ENCODE measurements around the gene KRT40.

KRT40 gene

DNA sequence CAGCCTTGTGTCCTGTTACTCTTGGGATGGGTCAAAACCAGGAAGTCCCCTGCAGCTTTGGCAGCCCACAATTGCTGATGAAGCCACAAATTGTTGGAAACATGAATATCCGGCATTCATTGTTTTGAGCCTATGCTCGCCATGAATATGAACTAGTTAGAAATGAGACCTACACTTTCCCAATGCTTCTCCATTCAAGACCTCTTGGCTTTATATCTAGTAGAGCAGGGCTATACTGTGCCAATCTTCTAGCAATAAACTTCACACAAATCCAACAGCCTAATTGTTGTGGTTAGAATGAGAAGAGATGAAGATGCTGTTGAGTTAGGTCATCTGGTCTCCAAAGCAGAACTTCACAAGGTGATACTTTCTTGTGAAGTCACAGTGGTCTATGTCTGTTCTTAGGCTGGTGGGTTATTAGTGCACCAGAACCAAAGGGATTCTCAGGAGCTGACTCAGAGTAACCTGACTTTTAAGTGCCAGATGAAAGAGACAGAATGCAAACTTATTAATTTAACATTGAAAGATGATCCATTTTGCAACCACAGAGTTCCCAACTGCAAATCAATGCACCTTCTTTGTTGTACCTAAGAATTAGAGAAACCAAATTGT, 33.0 kb downstream of the KRT40 start:
- DNase-seq (ENCODE audit: low spot score) = no peak

DNA sequence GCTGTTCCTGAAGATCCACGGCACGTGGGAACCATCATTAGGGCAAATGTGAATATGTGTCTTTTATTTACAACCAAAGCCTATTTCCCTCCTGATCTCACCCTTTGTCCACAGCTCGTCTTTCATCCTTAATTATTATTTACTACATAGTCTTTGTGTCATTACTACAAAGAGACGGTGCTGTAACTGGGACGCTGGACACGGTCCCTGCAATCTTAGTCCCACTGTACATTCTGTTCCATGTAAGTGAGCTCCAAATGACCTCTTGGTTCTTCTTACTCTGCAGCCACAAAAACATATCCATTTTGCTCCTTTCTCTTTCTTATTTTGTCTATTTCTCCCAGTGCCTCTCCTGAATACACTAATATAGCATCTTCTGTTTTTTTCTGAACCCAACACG, 34.0 kb downstream of the KRT40 start:
- DNase-seq (ENCODE audit: low spot score) = no peak

DNA sequence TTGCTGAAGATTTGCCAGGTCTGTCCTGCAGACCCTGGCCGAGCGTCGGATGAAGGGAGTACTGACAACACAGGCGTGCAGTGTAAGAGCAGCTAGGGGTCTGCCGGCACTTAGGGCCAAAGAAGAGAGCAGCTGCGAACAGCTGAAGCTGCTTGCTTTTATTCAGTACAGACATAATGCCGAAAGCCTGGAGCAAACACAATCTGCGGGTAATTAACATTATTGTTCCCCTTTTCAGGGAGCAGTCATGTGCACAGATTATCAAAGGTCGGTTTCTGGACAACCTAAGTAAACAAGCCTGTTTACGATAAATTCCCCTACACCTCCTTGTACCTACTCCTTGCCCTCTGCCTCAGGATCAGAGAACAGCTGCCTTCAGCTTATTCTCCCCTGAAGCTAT, 34.7 kb downstream of the KRT40 start:
- DNase-seq (ENCODE audit: low spot score) = no peak

DNA sequence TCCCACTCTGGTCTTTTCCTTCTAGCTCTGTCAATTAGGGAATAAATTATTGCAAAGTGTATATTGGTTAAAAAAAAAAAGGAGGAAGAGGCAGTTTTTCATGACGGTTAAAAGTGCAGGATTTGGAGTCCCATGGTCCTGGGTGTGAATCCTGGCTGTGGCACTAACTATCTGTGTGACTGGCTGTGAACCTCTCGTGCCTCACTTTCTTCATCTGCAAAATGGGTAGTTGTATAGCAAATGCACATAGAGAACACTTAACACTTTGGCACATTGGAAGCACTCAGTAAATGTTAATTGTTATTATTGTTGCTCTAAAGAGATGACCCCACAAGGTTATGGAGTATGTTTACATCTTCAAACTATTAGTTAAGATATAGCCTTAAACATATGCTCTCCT, 36.2 kb downstream of the KRT40 start:
- no peak for DNase-seq (ENCODE audit: low spot score)

DNA sequence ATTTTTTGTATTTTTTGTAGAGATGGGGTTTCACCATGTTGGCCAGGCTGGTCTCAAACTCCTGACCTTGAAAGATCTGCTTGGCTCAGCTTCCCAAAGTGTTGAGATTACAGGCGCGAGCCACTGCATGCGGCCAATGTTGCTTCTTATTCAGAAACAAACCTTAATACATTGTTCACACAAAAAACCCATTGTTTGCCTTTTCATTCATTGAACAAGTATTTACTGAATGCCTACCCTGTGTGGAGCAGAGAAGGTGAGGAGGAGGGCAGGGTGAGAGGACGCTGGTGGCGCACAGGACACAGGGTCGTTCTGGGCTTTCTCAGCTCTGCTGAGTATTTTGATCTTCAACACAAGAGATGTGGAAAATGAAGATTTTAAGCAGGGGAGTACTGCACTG, 38.7 kb downstream of the KRT40 start:
- no peak for DNase-seq (ENCODE audit: low spot score)

DNA sequence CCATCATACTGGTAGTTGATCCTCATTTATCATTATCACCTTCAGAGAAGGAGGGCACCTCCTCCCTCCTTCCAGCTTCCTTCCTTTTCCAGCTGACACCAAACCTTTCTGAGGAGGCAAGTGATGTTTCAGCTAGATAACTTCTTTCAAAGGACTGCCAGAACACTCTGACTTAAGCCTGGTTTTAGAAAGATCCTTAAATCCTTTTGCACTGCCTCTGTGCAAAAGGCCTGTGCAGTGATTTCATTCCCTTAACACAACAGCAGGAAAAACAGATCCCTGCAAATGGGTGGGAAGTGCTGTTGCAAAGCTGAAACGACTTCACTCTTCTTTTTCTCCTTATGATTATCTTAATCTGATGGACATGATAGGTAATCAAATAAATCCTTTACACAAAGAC, 39.6 kb downstream of the KRT40 start:
- DNase-seq (ENCODE audit: low spot score) = no peak

DNA sequence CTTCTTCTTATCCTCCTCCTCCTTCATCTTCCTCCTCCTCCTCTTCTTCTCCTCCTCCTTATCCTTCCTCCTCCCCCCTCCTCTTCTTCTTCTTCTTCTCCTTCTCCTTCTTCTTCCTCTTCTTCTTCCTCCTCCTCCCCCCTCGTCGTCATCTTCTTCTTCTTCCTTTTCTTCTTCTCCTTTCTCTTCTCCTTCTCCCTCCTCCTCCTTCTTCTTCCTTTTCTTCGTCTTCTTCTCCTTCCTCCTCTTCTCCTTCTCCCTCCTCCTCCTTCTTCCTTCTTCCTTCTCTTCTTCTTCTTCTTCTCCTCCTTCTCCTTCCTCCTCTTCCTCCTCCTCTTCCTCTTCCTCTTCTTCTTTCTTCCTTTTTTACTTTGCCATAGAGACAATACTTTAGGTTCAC, 41.6 kb downstream of the KRT40 start:
- DNase-seq (ENCODE audit: low spot score) = no peak

DNA sequence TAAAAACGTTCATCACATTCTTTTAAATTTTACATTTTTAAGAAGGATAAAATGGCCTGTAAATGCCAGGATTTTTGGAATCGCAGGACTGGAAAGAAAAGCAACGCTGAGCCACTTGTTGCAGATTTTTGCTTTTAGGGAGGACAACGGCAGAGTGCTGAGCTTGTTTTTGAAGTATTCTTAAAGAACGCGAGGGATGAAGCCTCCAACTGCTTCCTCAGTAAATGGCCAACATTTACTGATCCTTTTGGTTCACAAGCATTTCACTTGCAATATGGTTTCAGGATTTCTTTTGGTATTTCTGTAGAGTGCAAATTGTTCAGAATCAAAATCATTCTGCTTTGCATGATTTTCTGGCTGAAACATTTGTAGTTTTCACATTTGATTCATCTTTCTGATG, 43.9 kb downstream of the KRT40 start:
- DNase-seq (ENCODE audit: low spot score) = no peak

DNA sequence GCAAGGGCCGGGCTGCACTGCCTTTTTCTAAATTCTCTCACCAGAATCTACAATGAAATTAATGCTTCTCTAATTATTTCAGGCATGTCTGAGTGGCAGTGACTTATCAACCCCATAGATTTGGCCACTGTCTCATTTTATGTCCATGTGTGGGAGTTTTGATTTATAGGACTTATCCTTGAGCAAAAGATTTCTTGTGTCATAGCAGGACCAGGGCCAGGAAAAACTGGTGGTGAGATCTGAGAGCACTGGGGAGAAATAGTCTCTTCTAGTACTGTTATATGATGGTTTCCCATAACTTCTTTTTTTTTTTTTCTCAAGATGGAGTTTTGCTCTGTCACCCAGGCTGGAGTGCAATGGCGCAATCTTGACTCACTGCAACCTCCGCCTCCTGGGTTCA, 45.1 kb downstream of the KRT40 start:
- DNase-seq (ENCODE audit: low spot score) = no peak

DNA sequence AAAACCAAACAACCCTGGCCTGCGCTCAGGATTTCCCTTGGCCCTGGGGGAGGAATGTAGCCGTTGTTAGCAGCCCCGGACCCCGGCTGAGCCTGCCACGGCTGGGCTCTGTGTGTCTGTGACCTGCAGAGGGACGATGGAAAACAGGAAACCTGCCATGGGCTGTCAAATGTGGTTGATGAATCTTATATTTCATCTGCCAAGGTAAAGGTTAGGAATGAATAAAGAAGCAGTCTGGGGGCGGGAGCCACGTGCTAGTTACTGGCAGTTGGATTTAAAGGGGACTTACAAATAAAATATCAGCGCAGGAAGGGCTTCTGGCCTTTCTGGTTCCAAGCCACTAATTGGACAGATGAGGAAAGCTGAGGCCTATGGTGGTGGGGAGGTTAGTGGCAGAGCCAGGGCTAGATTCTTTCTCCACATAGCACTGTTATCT, 46.7 kb downstream of the KRT40 start, which contains the start of gene KRT23:
Gene KRT23, minus strand, starts transcription at position 263 of the 436 bp plus-strand sequence. CDS start 1,043 bp downstream, outside the sequence.
- DNase-seq (ENCODE audit: low spot score) = no peak

DNA sequence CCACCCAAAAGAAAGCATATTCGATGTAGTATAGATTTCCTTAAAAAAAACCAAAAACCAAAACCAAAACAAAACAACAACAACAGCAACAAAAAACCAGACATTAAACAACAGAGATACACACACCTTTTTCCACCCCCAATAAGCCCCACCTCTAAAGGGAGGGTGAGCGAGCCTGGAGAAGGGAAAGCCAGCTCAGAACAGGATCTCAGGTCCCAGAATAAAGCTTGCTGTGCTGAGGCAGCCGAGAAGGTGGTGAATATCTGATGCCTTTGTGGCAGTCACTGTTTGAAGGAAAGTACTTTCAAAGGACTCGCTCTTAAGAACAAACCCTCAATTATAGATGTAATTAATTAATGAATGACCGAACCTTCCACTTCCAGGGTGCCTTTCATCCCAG, 47.1 kb downstream of the KRT40 start:
- no peak for DNase-seq (ENCODE audit: low spot score)

DNA sequence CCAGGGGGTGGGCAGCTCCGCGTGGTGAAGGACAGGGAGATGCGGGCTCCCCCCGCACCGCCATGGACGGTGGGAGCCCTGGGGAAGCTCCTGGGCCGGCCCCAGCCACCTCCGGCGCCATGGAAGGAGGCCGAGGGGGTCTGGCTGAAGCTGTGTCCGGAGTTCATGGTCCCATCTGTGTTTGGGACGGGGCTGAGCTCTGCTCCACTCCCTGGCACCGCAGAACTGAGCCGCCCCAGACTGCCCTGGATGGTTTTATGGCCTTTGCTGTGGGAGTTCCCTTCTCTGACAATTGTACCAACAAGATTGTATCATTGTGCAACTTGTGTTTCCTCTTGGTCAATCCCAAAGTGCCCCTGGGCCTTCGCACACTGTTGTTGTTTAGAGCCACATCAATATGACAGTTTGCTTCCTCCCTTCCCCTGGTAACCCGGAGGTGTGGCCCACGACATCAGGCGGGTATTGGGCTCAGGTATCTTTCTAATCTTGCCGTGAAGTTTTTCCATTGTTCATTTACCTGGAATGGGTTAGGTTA, 47.6 kb downstream of the KRT40 start:
- DNase-seq (ENCODE audit: low spot score) = no peak

DNA sequence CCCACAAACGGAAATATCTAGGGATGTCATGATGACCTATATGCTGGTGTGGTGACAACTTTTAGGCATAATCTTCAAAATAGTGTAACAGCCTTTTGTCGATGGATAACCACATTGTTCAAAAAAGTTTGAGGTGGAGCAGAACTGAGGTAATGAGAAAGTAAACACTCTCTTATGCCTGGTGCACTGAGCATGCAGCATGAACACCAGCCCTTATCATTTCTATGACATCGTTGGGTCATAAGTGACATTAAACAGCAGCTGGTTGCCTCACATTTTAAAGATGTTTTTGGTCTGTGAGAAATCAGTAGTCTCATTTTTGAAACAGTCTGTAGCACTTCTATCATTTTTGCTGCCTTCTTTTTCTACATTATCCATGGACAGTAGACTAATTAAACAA, 48.5 kb downstream of the KRT40 start:
- no peak for DNase-seq (ENCODE audit: low spot score)

DNA sequence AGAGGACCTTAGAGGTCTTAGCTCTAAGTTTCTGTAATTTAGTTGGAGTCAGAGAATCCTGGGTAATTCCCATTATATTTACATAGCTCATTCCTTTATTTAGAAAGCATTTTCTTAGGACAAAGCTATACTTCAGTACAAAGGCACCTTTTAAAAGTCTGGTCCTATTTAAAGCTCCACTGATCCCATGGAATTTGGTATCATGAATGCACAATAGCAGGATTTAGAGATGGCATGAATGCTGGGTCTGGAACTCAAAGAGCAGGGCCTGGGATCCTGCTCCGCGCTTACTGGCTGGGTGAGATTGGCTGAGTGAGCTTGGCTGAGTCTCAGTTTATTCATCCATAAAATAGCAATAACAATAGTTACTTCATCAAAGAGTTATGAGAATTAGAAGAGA, 51.5 kb downstream of the KRT40 start:
- no peak for DNase-seq (ENCODE audit: low spot score)

DNA sequence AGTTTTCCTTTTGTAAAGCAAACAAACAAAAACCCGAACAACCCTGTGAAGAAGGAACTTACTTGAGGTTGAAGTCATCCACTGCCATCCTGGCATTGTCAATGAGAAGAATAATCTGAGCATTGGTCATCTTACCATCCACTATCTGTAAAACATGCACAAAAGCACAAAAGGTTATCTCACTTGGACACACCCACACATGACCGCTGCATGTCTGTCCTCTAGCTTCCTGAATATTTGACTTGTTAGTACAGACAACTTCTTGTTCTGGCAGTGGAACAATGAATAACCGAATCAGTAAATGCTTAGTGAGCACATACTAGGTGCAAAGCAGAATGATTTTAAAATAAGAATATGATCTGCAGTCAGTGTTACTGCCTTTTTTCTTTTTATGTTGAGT, 52.8 kb downstream of the KRT40 start:
- DNase-seq (ENCODE audit: low spot score) = no peak
